Left forelimb (tissue), 1 donor: ENCODE data around the gene DAB2IP.
"Not testable (repeated sequence)": the region's sequence is repeated elsewhere in the genome, so short reads cannot be mapped to it uniquely, and the experiment has no call there.

Experiments used
- DNase-seq: peaks from one replicate; pipeline ENCODE4 v3.0.0-alpha.2; 2018; ENCODE audit warnings: low spot score

Gene DAB2IP

DNA sequence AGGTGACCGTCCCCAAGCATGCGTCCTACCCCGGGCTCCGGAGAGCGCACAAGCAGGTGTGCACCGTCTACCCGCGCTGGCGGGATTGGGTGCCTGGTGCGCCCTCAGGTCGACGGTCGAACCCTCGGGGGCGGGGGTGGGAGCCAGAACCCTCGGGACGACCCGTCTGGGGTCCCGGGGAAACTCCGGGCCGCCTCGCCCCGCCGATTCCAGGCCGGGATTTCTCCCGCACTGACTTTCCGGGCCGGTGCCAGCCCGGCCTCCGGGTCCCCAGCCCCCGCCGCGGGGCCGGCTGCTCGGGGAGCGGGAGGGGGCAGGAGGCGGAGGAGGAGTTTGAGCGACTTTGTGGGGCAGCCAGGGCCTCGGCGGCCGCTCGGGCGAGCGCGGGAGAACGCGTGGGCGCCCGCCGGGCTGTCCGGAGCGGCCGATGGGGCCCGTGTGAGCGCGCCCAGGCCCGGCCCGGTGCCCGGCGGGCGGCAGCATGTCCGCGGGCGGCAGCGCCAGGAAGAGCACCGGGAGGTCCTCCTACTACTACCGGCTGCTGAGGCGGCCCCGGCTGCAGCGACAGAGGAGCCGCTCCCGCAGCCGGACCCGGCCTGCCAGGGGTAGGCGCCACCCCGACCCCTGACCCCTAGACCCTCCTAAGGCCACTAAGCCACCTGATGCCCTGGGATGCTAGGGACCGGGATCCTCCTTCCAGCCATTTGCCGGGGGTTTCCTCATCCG lies at the start of gene DAB2IP:
Gene DAB2IP (plus strand): TSS at position 340 of the 726 bp plus-strand sequence. CDS start 142 bp downstream, at position 482.
- peak; percentile 82 for DNase-seq

DNA sequence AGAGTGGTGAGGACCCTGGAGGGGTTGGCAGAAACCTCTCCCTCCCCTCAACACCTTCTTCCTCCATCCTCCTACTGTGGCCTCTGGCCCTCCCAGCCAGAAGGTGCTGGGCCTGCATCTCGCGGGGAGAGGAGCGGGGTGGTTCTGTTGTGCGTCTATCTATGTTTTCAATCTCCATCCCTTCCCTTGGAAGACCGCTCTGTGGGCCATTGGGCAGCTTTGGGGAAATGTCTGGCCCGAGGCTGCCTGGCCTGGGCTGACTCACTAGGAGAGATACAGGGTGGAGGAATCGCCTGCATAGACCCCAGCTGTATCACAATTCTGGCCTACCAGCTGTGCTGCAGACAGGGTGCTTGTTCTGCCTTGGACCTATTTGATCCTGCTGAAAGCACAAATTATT lies 48.4 kb upstream of the DAB2IP start:
- DNase-seq: no peak

DNA sequence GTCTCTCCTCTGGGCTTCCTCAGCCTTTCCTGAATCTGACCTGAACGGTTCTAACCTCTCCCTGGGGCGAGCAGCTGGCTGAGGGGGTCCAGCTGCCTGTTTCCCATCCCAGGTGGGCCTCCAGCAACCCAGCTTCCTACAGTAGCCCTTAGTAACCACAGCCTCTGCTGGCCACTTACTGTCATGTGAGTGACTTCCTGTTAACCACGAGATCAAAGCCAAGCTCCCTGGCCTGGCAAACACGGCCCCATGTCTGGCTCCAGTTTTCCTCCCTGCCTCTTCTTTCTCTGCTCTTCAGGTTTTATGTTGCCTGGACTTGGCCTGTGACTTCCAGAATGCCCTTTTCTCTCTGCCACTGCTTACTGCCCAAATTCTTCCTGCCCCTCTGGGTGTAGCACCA lies 47.2 kb upstream of the DAB2IP start:
- DNase-seq: no peak

DNA sequence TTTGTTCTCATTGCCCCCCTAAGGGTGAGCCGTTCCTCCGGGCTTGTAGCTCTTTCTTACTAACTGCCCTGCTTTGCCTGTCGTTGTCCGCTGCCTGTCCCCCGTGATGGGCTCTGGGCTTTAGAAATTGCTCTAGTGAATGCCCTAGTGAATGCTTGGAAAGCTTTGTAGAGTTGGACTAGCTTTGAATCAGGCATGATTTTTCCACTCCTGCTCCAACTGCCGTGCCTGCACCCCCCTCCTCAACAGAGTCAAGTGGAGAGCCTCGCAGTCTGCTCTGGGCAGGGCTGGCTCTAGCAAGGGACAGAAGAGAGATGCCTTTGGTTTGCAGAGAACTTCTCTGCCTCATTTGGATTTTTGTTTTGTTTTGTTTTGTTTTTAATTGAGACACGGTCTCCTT lies 46.8 kb upstream of the DAB2IP start:
- no peak for DNase-seq

DNA sequence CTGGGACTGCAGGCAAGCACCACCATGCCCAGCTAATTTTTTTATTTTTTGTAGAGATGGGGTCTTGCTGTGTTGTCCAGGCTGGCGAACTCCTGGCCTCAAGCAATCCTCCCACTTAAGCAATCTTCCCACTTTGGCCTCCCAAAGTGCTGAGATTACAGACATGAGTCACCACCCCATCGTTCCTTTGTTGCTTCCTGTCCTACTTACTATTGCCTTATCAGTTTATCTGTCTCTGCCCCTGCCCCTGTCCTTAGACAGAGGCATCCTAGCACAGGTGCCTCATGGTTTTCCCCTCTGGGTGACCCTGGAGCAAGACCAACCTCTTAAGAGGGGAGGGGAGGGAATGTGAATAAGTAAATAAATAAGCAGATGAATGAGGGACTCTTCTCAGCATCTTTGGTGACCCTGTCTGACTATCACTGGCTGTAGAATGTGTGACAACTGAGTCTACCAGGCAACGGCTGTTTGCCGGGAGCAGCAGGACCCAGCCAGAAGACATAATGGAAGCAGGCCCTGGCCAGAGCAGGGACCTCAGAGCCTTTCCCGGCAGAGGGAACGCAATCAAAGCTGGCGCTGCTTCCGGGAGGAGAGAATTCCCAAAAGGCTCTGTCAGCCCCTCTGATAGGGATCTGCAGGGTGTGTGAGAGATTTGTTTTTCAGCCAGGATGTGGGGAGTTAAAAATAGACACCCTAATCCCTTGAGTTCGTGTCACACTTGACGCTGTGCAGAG lies 43.8 kb upstream of the DAB2IP start:
- no peak for DNase-seq

DNA sequence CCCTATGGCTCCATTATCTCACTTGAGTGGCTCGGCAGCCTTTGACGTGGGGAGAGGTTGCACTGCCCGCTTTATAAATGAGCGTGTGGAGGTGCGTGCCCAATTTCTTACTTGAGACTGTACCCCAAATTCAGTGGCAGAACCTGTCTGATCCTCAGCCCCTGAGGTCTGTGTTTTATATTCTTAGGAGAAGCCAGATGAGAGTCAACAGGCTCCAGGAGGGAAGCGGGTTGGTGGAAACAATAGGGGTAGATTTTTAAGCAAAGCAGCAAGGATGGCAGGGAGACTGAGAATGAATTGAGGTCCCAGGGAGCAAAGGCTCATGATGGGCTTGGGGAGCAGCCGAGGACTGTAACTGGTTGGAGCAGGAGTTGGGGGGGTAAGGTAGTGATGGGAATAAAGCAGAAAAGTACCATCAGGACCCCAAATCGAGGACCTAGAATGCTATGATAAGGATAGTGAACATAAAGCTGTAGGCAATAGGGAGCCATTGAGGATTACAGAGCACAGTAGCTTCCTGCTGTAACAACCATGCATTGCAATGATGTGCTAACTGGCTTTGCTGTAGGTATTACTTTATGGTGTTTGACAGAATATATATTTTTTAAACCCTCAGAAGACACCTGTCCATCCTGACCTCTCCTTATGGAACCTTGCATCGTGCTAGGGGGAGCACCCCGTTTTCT lies 43.1 kb upstream of the DAB2IP start:
- DNase-seq: no peak

DNA sequence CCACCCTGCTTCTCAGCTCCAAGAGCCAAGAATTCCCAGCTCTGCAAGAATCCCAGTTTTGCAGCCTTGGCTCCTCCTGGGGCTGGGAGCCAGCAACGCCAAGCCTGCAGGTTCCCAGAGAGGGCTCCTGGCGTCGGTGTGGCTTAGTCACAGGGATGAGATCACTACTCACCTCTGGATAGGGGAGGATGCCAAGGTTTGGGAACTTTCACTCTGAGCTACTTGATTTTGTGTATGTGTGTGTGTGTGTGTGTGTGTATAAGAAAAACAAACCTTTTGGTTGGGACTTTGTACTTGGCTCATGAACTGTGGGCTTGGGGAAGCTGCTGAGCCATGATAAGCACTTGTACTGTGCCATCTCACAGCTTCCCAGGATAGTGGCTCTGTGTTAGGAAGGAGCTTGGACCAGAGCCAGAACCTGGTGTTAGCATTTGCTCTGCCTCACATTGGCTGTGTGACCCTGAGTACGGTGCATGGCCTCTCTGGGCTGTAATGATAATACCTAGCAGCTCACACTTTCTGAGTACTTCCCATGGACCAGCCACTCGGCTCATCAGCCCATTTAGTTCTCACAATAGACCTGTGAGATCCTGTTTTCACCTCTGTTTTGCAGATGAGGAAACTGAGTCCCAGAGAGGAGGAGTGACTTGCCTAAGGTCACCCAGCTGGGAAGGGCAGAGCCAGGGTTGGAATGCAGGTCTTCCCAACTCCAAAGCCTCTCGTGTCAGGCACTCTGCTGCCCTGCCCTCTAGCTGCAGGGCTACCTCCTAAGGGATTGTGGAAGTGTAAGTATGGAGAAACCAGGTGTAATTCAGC lies 41.4 kb upstream of the DAB2IP start:
- no peak for DNase-seq

DNA sequence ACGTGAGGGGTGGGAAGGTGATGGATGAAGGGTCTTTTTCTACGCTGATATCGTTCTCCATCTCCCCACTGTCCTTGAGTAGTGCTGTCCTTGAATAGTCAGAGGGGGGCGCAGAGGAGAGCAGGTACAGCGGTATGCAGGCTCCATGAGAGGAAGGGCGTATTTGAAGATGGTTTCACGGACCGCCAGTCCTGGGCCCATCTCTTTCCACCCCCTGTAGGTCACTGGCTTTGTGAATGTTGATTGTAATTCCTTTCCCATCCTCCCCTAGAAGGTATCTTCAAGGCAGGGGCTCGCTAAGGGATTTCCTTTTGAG lies 40.8 kb upstream of the DAB2IP start:
- DNase-seq: no peak

DNA sequence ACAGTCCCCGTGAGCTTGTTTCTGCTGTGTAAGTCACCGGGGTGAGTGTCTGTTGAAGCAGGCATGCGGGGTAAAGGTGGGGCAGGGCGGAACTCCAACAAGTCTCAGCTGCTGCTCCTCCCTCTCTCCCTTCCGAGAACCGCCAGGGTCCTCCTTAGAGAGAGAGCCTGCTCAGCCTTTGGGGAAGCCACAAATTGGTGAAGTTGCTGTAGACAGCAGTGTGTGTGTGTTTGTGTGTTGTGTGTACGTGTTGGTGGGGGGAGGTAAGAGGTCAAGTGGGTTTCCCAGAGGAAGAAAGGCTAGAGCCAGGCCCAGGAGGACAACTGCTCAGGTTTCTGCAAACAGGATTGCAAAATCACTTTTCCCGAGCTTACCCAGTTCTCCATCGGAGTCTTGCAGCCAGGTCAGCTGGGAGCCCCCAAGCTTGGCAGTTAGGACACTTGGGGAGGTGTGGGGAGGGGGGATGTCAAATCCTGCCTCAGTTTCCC lies 38.9 kb upstream of the DAB2IP start:
- no peak for DNase-seq

DNA sequence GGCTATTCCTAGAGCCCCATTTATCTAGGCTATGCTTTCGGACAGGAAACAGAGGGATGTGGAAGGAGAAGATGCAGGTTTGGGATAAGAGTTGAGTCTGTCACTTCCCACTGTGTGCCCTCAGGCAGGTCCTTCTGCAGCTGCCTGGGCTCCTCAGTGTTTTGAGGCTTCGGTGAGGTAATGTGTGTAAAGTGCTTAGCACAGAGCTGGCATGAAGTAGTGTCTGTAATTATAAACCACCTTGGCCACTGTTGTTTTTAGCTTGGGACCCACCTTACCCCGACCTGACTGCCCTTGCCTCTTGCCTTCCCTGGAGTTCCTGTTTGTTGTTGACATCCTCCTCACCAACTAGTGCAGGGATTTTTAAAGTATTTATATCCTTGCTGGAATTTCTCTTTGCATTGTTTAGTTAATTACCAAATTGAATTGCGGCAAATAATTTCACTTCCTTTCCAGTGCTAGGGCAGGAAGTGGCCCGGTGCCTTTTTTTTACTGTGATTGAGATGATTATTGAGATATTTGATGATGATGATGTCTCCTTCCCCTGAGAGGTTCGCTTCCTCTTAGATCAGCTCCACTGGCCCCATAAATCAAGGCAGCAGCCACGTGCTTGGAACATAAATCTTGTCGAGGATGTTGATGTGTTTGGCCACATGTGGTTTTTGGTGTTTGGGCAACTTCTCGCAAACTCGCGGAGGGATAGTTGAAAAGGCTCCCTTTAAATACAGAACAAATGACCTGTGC lies 38.3 kb upstream of the DAB2IP start:
- no peak for DNase-seq

DNA sequence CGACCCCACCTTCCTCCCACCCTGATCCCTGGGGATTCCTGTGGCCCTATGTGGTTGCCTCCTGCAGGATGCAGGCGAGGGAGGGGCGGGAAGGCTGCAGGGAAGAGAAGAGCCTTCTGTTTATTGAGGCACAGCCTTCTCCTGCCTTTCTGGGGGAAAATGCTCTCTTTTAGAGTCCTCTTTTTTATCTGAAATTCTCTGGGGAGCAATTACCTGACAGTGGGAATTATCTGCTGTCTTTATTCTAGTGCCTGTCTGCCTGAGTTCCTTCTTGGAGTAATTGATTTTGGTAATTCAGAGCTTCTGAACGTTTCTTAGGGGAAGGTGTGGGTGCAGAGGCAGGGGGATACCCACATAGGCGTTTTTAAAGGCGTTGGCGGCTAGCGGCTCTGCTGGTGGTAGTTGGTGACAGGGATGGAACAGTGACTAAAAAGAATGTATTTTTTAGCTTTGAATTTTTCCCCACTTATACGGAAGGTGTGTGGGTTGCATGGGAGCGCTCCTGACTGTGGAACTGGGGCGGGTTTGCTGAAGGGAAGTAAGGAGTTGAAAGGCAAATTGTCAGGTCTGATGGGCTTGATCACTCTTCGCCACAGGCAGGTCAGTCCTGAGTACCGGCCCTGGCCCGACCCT lies 35.2 kb upstream of the DAB2IP start:
- DNase-seq: no peak

DNA sequence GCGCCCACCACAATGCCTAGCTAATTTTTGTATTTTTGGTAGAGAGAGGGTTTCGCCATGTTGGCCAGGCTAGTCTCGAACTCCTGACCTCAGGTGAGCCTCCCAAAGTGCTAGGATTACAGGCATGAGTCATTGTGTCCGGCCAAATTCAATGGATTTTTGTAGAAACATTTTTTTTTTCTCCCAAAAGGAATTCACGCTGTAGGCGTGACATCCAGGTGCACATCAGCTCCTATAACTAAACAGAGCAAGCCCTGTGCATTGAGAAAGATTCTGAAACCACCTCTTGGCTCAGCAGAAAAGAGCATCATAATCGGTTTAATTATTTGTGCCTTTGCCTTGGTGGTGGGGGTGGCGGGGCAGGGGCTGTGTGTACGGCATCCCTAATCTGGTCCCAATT lies 32.9 kb upstream of the DAB2IP start:
- no peak for DNase-seq

DNA sequence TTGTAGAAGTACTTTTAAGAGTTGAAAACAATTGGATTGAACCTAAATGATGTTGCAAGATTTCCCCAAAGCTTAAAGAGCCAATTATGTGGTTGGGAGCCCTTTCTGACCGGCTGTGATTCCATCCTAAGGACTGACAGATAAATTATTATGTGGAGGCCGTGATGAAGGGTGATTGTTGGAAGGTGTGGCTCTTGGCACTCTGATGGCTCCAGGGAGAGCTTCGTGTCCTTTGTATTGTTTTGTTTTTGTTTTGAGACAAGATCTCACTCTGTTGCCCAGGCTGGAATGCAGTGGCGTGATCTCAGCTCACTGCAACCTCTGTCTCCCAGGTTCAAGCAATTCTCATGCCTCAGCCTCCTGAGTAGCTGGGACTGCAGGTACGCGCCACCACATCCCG lies 32.5 kb upstream of the DAB2IP start:
- not testable (repeated sequence) for DNase-seq

DNA sequence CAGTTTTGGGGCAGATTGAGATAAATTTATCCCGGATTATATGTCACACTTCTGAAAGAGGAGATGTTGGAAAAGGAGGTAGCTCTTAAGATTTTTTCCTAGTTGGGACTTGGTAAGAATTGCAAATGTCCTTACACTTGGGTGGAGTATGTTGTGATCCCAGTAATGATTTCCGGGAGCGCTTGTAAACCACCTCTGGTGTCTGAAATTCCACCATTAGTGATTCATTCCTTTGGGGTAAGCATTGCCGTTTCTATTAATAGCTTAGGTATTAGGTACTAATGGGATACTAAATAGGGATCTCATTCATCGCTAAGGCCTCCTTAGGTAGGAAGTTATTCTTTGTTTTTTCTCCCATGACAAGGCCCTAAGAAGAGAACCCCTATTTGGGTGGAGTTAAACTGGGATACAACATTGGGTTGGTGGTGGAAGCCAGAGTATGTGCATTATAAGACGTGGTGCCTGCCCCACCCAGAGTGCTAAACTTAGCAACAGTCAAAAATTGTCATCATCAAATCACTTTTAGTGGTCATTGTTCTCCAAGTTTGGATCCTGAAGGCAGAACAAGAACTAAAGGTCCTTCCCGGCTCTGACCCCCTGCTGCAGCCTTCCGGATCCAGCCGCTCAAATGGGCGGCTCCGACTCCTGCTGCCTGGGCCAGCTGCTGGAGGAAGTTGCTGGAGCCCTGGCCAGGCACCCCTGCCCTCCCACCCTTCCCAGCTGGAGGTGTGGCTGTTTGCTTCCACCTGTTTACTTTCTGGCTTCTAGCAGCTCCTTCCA lies 31.7 kb upstream of the DAB2IP start:
- no peak for DNase-seq

DNA sequence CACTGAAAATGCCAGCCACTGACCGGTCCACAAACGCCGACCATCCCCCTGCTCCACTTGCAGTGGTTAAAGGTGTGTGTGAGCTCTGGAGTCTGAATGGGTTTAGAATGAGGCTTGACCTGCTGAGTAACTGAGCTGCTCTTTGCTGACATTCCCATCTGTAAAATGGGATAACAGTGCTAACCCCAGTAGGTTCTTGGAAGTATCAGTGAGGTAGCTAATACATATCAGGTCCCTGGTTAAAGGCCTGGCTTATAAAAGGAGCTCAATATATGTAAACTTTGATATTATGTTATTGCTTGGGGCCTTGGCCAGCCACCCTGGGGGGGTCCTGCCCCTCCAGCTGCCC lies 31.1 kb upstream of the DAB2IP start:
- DNase-seq: no peak

DNA sequence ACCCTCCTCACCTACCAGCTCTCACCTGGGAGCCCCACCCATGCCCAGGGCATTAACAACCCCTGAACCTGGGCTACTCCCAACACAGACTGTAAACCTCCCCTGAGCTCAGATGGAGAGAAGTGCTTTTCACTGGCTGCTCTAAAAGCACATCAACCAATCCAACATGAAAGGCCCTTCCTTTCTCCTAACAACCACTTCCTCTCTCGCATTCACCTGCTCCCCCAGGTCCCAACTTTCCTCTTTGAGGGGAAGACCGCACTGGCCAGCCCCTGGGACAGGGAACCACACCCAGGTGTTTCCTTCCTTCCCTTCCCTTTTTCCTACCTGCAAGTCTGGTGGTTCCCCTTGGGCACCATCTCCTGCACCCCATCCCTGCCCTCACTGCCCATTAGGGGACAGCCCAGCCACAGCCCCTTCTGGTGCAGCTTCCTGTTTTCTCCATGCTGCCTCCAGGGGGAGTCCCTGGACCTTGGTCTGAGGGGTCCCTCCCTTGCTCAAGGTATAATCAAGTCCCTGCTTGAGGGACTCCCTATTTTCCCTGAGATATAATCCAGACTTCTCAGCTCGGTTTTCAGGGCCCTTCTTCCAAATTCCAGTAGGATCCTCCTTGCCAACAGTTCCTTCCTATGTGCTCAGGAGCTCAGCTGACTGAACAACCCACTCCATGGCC lies 30.5 kb upstream of the DAB2IP start:
- DNase-seq: no peak

DNA sequence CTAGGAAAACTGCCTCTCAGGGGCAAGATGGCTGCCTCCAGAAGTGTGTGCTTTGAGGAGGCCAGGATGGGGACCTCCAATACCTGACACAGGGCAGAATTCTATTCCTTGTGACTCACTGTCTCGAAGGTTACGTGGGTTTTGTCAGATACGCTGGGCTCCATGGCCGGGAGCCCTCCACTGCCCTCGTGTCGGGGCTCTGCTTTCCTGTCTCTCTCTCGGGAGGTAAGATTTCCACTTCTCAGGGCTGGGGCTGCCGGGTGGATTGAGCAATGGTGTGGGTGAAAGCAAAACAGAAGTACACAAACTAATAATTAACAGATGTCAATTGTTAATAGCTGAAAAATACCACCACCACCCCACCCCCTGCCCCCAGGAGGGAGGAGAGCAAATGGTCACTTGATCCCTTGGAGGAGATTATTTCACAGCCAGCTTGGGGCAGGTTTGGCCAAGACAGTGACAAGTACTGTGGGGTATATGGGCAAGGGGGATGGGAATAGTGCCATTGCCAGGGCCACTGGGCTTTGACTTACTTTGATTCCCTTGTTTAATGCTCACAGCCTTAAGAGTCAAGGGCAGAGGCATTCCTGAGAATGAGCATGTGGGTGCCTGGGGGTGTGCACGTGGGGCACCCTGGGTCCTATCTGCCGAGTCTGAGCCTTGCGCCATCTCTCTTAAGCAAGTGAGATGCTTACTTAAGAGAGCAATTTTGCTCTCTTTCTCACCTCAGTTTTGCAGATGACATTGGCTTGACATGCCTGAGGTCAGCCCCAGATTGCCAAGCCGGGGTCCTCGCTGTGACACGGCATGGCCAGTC lies 28.8 kb upstream of the DAB2IP start:
- no peak for DNase-seq

DNA sequence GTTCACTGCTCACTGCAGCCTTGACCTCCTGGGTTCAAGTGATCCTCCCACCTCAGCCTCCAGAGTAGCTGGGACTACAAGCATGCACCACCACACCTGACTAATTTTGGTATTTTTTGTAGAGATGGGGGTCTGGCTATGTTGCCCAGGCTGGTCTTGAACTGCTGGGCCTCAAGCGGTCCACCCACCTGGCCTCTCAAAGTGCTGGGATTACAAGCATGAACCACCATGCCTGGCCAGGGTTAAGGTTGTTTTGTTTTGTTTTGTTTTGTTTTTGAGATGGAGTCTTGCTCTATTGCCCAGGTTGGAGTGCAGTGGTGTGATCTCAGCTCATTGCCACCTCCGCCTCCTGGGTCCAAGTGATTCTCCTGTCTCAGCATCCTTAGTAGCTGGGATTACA lies 28.0 kb upstream of the DAB2IP start:
- not testable (repeated sequence) for DNase-seq

DNA sequence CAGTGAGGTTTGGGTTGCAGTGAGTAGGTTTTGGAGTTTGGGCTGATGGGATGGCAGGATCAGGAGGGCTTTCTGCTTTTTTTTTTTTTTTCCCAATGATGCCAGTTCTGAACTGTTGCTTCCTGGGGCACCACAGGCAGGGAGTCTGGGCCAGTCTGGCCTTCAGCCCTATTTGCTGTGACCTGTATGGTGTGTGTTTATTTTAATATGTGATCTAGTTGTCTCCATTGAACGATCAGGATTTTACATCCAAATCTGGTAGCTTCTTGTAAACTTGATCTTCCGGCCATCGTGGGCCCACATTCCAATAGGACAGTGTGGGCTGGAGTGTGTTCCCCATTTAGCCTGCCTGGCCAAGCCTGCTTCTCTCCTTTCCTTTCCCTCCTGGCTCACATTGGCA lies 25.8 kb upstream of the DAB2IP start:
- DNase-seq: no peak
